Upper lobe of left lung (tissue), 4 donors: ENCODE data around the gene OSR1.

ENCODE experiments used
- EP300 ChIP-seq, 4 donors: sonication (generic); formaldehyde crosslinking; IDR thresholded peaks; one replicate each; pipeline ENCODE4 v1.5.1; 2017; ENCODE audit warnings: antibody characterized with exemption in 4 of 4, control low read depth in 2 of 4
- POLR2A ChIP-seq, 4 donors: fragments of 450-650 bp; IDR thresholded peaks; one replicate each; pipeline ENCODE4 v1.5.1; 2016 to 2017; ENCODE audit warnings: antibody characterized with exemption in 4 of 4, mild to moderate bottlenecking in 2 of 4
- TF ChIP-seq, protein P1 (sequence below), 6 experiments: fragments of 450-650 bp in 4 of 6; fragments of 200-600 bp in 2 of 6; sonication (generic) in 2 of 6; IDR thresholded peaks; one replicate each; pipeline ENCODE4 v1.5.1; 2016 to 2019; ENCODE audit warnings: antibody characterized with exemption in 6 of 6

DNA sequence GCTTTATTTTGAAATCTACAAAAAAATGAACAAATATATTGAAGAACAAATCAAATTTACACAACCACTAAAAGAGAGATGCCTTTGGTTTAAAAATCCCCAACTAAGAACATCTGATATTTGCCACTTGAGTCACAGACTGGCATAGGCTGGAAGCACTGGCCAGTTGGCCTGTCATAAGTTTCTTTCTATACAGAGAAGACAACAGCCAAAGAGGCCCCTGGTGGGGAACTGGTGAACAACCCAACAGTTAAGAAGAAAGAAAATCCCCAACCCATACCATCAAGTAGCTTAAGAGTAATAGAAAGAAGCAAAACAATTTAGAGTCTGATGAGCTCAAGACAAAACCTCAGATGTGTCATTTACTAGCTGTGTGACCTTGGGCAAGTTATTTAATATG, 45.5 kb downstream of the OSR1 start:
- TF ChIP-seq, protein P1, sequence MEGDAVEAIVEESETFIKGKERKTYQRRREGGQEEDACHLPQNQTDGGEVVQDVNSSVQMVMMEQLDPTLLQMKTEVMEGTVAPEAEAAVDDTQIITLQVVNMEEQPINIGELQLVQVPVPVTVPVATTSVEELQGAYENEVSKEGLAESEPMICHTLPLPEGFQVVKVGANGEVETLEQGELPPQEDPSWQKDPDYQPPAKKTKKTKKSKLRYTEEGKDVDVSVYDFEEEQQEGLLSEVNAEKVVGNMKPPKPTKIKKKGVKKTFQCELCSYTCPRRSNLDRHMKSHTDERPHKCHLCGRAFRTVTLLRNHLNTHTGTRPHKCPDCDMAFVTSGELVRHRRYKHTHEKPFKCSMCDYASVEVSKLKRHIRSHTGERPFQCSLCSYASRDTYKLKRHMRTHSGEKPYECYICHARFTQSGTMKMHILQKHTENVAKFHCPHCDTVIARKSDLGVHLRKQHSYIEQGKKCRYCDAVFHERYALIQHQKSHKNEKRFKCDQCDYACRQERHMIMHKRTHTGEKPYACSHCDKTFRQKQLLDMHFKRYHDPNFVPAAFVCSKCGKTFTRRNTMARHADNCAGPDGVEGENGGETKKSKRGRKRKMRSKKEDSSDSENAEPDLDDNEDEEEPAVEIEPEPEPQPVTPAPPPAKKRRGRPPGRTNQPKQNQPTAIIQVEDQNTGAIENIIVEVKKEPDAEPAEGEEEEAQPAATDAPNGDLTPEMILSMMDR (IDR thresholded peaks at IDR 0.05): peak in 3 of 6 experiments; percentile 5 to 25 (median 21)
- TF ChIP-seq EP300 (IDR thresholded peaks at IDR 0.05) (no peak), POLR2A (IDR thresholded peaks at IDR 0.05) (no peak)
